ENCODE results near the gene FER.
"Not testable (repeated sequence)": the region's sequence is repeated elsewhere in the genome, so short reads cannot be mapped to it uniquely, and the experiment has no call there.

The FER gene

DNA sequence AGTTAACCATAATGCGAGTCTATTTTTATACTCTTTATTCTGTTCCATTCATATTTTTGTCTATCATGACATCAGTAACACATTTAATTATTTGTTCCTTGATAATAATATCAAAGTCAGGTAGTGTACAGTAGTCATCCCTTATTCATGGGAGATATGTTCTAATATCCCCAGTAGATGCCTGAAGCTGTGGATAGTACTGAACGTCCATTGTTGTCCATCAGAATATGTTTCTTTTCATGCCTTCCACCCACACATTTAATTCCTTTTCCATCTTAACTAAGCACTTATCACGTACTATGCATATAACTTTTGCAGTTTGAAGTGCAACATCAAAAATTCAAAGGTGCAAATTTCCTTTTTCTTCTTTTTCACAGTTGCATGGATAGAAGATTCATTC is 53.6 kb downstream of the FER start:
- no peak for DNase-seq

DNA sequence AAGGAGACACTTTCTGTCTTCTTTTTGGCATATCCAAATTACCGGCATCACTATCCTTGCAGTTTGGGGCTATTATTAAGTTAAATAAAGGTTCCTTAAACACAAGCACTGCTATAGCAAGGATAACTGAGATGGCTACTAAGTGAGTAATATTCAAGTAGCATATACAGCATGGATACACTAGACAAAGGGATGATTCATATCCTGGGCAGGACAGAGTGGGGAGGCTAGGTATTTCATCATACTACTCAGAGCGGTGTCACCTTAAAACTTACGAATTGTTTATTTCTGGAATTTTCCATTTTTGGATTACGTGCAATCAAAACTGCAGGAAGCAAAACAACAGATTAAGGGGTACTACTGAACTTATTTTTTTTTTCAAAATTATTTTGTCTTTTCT is 54.1 kb downstream of the FER start:
- DNase-seq: no peak

DNA sequence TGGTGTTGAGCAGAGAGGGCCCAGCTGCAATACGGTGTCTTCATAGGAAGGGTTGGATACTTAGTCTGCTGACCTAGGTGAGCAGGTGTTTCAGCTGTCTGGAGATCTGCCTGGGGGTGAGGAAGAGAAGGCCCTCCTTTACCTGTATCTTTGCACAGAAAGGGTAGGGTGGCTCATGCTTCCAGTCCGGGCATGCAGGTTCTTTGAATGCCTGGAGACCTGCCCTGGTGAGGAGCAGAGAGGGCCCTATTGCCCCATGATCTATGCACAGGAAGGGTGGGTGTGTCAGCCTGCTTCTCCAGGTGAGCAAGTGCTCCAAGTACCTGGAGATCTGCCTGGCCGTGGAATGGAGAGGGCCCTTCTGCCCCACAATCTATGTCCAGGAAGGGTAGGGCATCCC is 63.0 kb downstream of the FER start:
- no peak for DNase-seq

DNA sequence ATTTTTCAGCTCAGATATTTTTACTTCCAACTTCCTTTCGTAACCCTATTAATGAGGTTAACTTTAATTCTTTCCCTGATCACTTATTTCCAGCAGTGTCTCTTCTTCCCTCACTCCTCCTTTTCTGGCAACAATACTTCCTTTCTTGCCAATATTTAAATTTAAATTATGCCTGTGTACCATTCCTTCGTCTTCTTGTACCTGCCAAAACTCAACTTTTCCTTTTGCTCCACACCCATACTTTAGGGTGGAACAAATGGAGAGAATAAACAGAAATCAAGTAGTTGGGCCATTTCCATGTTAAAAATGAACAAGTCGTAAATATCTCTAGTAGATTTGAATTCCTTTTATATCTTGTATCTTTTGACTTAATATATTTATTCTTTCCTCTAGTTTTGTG is 66.0 kb downstream of the FER start:
- DNase-seq: no peak

DNA sequence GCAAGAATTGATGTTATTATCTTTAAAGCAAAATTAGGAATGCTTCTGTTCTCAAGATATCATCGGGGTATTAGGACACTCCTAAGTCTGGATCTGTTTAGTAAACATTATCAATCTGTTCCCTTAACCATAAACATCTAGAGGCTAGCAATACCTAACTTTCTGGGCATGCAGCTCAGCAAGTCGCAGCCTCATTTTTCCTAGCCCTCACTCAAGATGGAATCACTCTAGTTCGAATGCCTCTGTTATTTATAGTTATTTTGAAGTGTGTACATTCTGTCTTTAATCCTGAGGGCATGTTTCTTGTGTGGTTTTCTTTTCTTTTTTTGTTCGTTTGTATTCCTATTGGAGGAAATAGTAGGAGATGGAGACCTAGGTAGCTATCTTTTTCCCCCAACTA is 66.9 kb downstream of the FER start:
- DNase-seq: no peak

DNA sequence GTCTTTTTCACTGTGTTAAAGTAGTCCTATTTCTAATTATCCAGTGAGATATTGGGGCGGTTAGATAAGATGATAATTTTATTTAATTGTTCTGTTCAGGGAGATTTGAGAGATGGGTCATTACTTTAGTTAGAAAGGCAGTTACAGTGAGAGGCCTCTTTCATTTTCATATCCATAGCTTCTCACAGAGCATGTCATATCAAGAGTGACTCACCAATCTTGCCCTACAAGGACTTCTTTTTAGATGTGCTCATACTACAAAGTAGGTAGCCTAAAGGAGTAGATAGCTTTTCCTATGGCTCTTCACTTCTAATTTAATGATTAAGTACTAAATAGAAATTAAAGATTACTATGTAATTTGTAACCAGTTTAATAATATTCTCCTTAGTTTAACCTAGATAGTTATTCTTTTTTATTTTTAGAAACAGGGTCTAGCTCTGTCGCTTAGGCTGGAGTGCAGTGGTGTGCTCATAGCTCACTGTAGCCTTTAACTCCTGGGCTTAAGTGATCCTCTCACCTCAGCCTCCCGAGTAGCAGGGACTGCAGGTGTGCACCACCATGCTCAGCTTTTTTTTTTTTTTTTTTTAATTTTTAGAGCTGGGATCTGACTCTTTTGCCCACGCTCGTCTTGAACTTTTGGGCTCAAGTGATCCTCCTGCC is 71.0 kb downstream of the FER start:
- DNase-seq: no peak

DNA sequence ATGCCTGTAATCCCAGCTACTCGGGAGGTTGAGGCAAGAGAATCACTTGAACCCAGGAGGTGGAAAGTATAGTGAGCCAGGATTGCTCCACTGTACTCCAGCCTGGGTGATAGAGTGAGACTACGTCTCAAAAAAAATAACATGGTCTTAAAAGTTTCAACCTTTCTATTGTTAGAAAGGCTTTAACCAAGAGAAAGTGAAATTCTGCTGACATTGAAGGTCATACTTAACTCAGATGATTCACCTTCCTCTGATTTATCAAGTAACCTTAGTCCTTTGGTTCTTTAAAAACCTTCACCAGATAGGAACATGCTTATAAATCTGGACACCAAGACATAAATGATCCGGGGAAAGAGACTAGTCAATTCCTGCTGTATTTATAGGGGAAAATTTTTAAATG is 73.3 kb downstream of the FER start:
- DNase-seq: no peak

DNA sequence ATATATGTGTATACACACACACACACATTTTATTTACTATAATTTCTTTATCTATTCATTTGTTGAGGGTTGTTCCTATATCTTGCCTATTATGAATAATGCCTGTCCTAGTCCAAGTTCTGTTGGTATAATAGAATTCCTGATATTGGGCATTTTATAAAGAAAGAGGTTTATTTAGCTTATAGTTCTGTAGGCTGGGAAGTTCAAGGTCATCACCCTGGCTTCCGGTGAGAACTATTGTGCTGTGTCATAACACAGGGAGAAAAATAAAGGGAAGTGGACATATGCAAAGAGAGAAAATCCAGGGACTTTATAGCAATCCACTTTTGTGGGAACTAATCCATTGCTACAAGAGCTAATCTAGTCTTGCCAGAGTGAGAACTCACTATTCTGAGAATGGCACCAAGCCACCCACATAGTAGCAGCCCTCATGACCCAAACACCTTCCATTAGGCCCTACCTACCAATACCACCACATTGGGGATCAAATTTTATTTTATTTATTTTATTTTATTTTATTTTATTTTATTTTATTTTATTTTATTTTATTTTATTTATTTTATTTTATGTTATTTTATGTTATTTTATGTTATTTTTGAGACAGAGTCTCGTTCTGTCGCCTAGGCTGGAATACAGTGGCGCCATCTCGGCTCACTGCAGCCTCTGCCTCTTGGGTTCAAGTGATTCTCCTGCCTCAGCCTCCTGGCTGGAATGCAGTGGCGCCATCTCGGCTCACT is 74.7 kb downstream of the FER start:
- no peak for DNase-seq

DNA sequence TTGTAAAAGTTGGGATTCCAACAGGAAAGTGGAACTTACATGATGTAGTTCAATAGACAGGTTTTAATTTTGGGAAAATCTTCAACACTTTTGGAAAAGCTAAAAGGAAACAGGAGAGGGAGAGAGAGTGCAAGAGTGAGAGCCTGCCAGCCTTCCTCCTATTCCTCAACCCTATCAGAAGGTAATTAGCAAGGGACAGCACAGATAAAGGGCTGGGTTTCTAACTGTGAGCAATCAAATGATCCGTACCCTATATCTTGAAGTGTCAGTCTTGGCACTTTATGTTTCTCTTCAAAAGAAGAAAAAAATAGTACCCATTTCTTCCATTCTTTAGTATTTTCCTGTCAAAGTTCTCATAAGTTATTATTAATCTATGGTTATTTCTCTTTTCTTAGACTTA is 79.4 kb downstream of the FER start:
- DNase-seq: no peak

DNA sequence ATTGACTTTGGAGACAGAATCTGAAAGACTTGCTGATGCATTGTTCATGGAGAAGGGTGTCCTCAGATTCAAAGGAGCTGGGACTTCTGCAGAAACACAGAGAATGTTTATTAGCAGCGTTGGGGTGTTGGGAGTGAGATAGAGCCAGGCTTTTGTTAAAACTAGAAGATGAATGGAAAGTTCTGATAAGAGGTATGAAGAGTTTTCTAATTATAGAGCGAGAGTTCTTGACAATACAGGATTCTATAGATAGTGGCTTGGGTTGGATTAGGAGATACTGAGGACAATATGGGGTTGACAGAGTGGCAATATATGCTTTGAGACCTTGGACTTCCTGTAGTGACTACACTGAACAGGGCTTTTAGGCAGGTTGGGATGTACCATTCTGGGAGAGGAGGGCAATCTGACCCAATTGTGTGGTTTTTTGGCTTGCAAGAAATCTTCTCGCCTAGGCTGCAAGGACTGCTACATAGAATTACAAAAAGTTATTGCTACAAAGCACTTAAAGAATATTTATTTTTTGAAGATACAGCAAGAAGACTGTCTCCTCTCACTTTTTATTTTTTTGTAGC is 83.1 kb downstream of the FER start:
- no peak for DNase-seq

DNA sequence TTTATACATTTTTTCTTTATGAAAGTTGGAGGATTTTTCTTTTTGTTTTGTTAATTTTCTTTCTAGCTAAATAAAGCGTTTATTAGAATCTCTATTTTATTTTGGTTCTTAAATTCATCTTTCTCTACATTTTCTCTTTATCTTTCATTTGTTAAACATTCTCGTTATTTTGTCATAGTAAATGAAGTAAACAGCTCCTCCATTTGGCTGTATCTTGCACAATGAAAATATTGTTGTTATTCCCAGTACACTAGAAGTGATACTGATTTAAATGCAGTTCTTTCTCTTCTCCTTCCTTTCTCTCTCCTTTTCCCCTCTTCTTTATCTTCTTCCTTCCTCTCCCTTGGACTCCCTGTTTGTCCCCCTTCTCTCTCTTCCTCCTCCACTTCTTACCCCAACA is 88.8 kb downstream of the FER start:
- no peak for DNase-seq

DNA sequence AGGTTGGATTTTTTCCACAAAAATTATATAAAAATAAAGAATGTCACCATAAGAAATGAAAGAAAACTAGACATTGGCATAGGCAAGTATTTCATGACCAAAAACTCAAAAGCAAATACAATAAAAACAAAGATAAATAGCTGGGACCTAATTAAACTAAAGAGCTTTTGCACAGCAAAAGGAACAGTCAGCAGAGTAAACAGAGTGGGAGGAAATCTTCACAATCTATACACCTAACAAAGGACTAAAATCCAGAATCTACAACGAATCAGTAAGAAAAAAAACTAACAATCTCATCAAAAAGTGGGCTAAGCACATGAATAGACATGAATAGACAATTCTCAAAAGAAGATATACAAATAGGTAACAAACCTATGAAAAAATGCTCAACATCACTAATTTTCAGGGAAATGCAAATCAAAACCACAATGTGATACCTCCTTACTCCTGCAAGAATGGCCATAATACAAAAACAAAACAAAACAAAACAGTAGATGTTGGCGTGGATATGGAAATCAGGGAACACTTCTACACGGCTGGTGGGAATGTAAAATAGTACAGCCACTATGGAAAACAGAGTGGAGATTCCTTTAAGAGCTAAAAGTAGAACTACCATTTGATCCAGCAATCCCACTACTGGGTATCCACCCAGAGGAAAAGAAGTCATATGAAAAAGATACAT is 94.7 kb downstream of the FER start:
- not testable (repeated sequence) for DNase-seq

DNA sequence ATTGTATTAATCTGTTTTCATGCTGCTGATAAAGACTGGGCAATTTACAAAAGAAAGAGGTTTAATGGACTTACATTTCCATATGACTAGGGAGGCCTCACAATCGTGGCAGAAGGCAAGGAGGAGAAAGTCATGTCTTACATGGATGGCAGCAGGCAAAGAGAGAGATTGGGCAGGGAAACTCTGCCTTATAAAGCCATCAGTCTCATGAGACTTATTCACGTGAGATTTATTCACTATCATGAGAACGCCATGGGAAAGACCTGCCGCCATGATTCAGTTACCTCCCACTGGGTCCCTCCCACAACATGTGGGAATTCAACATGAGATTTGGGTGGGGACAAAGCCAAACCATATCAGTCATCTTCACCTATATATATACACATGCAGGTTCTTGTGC is 103.4 kb downstream of the FER start:
- DNase-seq: not testable (repeated sequence)

DNA sequence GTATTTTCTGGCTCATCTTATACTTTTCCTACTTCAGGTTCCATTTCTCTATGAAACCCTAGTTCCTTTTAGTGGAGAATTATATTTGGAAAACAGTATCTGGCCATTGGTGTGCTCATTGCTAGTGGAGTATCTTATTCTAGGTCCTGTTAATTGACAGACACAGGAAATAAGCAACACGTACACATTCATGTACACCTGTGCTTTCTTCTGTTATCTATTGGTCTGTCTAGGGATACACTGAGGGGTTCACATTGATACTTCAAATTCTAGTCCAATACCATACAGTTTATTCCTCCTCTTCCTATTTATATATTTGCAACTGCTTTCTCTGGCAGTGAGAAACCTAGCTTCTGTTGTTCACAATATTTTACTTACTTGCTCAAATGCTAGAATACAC is 110.2 kb downstream of the FER start:
- no peak for DNase-seq

DNA sequence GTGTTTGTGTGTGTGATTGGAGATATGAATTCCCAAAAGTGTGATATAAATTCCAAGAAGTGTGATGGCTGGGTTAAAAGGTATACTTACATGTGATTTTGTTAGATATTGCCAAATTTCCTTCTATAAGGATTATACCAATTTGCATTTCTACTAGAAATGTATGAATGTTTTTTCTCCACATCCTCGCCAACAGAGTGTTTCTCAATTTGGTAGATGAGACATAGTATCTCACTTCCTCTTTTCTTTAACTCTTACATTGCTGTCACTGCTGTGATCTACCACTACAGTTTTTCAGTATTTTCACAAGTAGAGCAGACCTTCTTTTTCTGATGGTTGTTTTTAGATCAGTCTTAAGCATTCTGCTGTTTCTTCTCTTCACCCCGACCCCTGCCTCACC is 111.3 kb downstream of the FER start:
- DNase-seq: no peak

DNA sequence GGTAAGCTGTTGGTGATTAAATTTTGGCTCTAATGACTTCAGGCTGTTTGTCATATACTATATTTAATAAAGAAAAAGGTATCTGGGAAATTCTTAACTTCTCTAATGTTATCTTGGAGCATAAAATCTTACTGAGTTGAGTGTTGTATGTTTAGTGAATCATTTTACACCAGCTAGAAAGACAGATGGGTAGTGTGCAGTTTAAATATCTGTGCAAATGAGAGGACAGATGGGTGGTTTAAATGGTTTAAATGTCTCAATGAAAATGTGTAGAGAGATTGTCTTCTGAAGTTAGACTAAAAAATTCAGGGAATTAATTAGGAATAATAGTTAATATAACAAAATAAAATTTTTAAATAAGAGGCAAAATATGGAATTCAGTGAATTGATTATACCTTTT is 114.5 kb downstream of the FER start:
- DNase-seq: no peak

DNA sequence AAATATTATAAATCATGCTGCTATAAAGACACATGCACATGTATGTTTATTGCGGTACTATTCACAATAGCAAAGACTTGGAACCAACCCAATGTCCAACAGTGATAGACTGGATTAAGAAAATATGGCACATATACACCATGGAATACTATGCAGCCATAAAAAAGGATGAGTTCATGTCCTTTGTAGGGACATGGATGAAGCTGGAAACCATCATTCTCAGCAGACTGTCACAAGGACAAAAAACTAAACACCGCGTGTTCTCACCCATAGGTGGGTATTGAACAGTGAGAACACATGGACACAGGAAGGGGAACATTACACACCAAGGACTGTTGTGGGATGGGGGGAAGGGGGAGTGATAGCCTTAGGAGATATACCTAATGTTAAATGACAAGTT is 118.4 kb downstream of the FER start:
- not testable (repeated sequence) for DNase-seq

DNA sequence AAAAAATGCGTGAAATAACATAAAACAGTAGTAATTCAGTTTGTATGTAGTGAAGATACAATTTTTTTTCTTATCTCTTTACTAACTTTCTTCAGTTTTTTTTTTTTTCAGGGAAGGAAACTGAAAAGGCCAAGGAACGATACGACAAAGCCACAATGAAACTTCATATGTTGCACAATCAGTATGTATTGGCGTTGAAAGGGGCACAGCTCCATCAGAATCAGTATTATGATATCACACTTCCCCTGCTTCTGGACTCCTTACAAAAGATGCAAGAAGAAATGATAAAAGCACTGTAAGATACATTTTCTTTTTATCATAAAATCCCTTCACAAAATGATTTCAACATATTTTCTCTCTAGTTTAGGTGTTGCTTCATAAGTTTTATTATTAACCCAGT is 120.0 kb downstream of the FER start:
- DNase-seq: no peak

DNA sequence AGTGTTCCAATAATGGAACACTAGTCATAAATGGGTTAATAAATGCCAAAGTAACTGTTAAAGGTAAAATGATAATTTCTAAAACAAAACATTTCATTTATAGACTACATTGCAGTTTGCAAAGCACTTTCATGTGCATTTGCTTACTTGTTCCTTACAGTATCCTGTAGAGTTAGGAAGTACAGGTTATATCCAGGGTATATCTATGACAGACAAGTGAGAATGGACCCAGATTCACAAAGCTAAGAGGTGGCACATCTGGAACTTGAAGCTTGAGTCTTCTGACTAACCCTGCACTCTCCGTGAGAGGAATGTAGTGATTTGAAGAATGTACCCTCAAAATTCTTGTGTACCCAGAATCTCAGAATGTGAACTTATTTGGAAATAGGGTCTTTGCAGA is 121.4 kb downstream of the FER start:
- DNase-seq: no peak

DNA sequence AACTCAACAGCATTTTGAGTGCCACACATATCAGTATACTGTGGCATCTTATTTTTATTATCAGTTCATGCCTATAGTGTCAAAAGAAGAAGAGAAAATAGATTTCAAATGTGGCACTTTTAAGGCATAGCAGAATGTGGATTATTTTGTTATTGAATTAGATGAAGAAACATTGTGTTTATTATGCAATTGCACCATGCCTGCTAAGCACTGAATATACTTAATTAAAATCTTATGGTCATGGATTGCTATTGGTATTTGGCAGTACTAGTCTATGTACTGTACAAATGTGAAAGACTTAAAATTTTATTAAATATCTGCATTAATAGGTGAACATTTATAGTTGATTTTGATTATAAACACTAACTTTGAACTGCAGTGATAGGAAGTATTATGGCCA is 128.8 kb downstream of the FER start:
- DNase-seq: no peak

DNA sequence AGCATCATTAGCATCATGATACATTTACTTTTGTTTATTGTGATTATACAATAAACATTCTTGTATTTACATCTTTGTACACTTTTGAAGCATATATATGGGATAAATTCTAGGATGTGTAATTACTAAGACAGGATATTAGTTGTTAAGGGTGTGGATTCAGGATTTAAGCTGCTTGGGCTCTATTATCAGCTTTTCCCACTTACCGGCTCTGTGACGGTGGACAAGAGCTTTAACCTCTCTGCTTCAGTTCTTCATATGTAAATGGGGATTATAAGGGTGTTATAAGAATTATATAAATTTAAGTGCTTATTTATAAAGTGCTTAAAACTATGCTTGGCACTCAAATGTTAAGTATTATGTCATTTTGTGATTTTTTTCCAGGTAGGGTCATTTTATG is 131.1 kb downstream of the FER start:
- DNase-seq: no peak

DNA sequence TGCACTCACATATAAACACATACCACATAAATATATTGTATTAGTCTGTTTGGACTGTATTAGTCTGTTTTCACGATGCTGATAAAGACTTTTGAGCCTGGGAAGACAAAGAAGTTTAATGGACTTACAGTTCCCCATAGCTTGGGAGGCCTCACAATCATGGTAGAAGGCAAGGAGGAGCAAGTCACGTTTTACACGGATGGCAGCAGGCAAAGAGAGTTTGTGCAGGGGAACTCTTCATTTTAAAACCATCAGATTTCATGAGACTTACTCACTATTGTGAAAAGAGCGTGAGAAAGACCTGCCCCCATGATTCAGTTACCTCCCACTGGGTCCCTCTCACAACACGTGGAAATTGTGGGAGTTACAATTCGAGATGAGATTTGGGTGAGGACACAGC is 133.4 kb downstream of the FER start:
- no peak for DNase-seq

DNA sequence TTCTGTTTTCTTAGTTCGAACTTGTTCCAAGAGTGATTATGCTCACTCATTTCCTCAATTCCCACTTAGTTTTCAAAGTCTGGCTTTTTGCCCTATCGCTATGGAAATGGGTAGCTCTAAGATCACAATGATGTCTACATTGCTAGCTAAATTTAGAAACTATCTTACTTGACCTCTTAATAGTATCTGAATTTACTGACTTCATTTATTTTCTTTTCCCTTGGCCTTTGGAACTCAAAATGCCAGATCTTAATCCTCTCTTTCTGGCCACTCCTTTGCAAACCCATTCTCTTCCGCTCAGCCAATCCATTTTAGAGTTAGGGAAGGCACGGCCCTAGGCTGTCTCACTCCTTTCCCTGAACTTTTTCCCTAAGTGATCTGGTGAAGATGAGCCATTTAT is 137.0 kb downstream of the FER start:
- DNase-seq: no peak

DNA sequence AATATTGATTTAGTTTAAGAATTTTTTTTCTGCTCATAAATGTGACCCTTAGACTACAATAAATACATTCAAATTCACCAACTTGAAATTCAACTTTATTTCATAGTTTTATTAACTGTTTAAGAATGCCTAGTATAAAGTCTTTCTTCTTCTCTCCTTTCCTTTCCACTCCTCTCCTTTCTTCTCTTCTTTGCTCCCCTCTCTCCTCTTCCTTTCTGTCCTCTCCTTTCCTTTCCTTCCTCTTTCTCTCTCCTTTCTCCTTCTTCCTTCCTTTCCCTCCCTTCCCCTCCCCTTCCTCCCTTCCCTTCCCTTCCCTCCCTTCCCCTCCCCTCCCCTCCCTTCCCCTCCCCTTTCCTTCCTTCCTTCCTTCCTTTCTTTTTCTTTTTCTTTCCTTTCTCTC is 150.6 kb downstream of the FER start:
- DNase-seq: no peak
